Smooth muscle cell (in vitro differentiated cells): ENCODE measurements around the gene MGST2. TPM values are rescaled to one million over a fixed set of nuclear protein-coding genes. Genes with fewer than 3 reads are reported as not detected.

Experiments
- DNase-seq: peaks from one replicate; lab custom pipeline; 2025; ENCODE audit not compliant: unreplicated experiment; lab: John Stamatoyannopoulos, UW
- H2AFZ ChIP-seq: fragments of 200-600 bp; sonication (generic); 2 replicates; pipeline ENCODE4 v1.6.0; 2016; ENCODE audit warnings: antibody characterized with exemption, low read depth, mild to moderate bottlenecking
- H3F3A ChIP-seq: fragments of 200-600 bp; sonication (generic); 2 replicates; pipeline ENCODE4 v1.6.0; 2017; ENCODE audit warnings: antibody characterized with exemption, low read depth
- H3K27ac ChIP-seq: fragments of 200-600 bp; sonication (generic); 2 replicates; pipeline ENCODE4 v1.5.1; 2016; ENCODE audit warnings: low read depth, mild to moderate bottlenecking
- H3K27me3 ChIP-seq: fragments of 200-600 bp; sonication (generic); 2 replicates; pipeline ENCODE4 v1.6.1; 2016; ENCODE audit warnings: low read depth, mild to moderate bottlenecking
- H3K36me3 ChIP-seq: fragments of 200-600 bp; sonication (generic); 2 replicates; pipeline ENCODE4 v1.5.1; 2016; ENCODE audit warnings: low read depth
- H3K4me1 ChIP-seq: fragments of 200-600 bp; sonication (generic); 2 replicates; pipeline ENCODE4 v1.5.1; 2016; ENCODE audit warnings: low read depth
- H3K4me2 ChIP-seq: fragments of 200-600 bp; sonication (generic); 2 replicates; pipeline ENCODE4 v1.6.0; 2016; ENCODE audit warnings: mild to moderate bottlenecking
- H3K4me3 ChIP-seq: fragments of 200-600 bp; sonication (generic); 2 replicates; pipeline ENCODE4 v1.5.1; 2016; ENCODE audit warnings: mild to moderate bottlenecking
- H3K79me2 ChIP-seq: fragments of 200-600 bp; sonication (generic); 2 replicates; pipeline ENCODE4 v1.6.0; 2016; ENCODE audit warnings: low read depth, mild to moderate bottlenecking
- H3K9ac ChIP-seq: fragments of 200-600 bp; sonication (generic); 2 replicates; pipeline ENCODE4 v1.6.0; 2016; ENCODE audit warnings: low read depth
- H3K9me3 ChIP-seq: fragments of 200-600 bp; sonication (generic); replicated peaks from 2 replicates; pipeline ENCODE4 v1.5.1; 2016; ENCODE audit warnings: low read depth
- H4K20me1 ChIP-seq: fragments of 200-600 bp; sonication (generic); 2 replicates; pipeline ENCODE4 v1.6.0; 2016; ENCODE audit warnings: low read depth
- WGBS: methylation state at CpG from one replicate; pipeline ENCODE4 v1.1.7; 2016; ENCODE audit warnings: low lambda C conversion rate; 5-methylcytosine and 5-hydroxymethylcytosine counted together
- polyA plus RNA-seq: library from polyadenylated mRNA; unstranded; fragments of >200 nt; fragmentation: Nextera tagmentation; extraction: Ambion mirVana; gene quantifications from 2 replicates; pipeline ENCODE4 v1.2.1, GENCODE V29; 2016
- total RNA-seq: library from RNA; depleted of rRNA; stranded (reverse); fragments of >200 nt; gene quantifications from 2 replicates; pipeline ENCODE4 v1.2.3, GENCODE V29; 2014
- TF ChIP-seq, protein P1 (sequence below): fragments of 200-600 bp; sonication (generic); IDR thresholded peaks from 2 replicates; pipeline ENCODE4 v1.5.1; 2017; ENCODE audit warnings: borderline replicate concordance, mild to moderate bottlenecking, antibody characterized with exemption; ENCODE audit not compliant: insufficient read depth, poor library complexity, severe bottlenecking

The MGST2 gene
- total and polyA plus RNA-seq, 2 experiments from 2014 or later: 27.8 to 51.1 TPM

DNA sequence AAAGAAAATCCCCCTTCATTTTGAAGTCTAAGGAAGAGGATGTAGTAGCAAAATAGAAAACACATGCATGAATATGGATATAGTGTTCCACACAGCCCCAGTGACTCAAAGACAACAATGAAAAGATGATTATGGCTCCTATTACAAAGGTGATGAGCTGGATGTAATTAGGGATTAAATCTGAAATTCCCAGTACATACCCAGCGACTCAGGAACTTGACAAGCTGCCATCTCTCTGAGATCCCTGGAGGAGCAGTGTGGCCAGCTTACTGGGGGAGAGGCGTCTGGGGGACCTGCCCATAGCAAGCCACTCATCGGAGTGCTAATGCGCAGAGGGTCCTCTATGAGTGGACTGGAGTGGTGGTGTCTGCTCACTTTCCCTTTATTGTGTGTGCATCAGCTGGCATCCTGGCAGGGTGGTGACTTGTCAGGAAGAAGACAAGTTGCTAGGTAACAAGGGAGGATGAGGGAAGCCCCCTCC, 42.7 kb upstream of the MGST2 start:
- Histone ChIP-seq H3K79me2 (no peaks in the 10 kb centered on the region), H3K4me2 (no peak overlapping the region), H4K20me1 (no peaks in the 10 kb centered on the region), H3F3A (no peaks in the 10 kb centered on the region), H3K9me3 (no peaks in the 10 kb centered on the region), H3K36me3 (no peaks in the 10 kb centered on the region), H3K27ac (no peak overlapping the region), H3K27me3 (no peaks in the 10 kb centered on the region), H3K9ac (no peak overlapping the region), H3K4me1 (peaks cover 18% of the 10 kb centered on the region), H3K4me3 (no peak overlapping the region), H2AFZ (no peak overlapping the region)
- WGBS: 87% methylated on average over 3 of the region's 4 CpGs
- TF ChIP-seq, protein P1, sequence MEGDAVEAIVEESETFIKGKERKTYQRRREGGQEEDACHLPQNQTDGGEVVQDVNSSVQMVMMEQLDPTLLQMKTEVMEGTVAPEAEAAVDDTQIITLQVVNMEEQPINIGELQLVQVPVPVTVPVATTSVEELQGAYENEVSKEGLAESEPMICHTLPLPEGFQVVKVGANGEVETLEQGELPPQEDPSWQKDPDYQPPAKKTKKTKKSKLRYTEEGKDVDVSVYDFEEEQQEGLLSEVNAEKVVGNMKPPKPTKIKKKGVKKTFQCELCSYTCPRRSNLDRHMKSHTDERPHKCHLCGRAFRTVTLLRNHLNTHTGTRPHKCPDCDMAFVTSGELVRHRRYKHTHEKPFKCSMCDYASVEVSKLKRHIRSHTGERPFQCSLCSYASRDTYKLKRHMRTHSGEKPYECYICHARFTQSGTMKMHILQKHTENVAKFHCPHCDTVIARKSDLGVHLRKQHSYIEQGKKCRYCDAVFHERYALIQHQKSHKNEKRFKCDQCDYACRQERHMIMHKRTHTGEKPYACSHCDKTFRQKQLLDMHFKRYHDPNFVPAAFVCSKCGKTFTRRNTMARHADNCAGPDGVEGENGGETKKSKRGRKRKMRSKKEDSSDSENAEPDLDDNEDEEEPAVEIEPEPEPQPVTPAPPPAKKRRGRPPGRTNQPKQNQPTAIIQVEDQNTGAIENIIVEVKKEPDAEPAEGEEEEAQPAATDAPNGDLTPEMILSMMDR: no peak
- no peak for DNase-seq

DNA sequence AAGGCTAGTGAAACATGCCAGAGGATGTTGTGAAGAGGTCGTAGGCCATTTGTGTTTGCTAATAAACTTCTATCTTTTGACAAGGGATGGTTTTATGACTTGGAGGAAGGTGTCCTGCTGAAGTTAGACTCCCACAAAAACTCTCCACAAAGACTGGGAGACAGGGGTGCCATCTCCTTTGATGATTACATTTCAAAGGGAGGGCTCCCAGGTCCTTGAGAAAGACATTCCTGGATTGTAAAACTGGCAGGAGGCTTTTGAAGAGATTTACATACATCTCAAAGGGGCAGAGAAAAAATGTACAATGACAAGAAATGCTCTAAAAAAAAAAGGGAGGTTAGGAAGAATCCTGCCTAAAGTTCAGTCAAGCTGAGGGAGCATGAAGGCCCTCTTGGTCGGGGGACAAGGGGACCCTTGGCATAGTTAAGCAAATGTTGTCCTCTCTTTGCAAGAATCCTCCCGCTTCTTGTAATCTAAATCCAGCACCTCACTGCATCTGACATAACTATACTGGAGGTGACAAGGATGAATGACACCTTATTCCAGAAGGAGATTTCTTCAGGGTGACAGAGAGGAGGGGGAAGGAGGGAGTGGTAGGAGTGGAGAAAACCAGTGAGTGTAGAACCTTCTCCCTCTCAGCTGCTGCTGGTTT, 41.1 kb upstream of the MGST2 start:
- Histone ChIP-seq H3K9ac (no peak overlapping the region), H3K9me3 (no peaks in the 10 kb centered on the region), H3K79me2 (no peaks in the 10 kb centered on the region), H3K27me3 (no peaks in the 10 kb centered on the region), H3K36me3 (no peaks in the 10 kb centered on the region), H3K27ac (no peak overlapping the region), H3F3A (no peaks in the 10 kb centered on the region), H3K4me2 (no peak overlapping the region), H2AFZ (no peak overlapping the region), H3K4me1 (peaks cover 27% of the 10 kb centered on the region), H4K20me1 (no peaks in the 10 kb centered on the region), H3K4me3 (no peak overlapping the region)
- TF ChIP-seq, protein P1: no peak
- no peak for DNase-seq
- 32% methylated on average over 3 of the region's 3 CpGs for WGBS

DNA sequence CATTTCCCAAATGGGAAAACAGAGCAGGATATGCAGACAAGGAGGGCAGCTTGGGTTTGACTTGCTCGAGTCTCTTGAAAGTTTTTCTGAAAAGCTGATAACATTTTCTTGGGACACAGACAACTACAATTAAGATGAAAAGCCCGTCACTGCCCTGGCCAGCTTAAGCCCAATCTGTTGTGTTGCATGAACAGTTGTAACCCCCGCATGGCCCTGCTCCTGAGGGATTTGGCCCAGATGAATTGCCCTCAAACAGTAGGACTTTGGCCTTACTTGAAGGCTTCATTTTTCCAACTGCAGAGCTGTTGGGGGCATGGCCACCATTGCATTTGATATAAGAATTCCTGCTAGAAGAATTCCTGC, 40.5 kb upstream of the MGST2 start:
- Histone ChIP-seq H3K79me2 (no peaks in the 10 kb centered on the region), H3F3A (no peaks in the 10 kb centered on the region), H3K27me3 (no peaks in the 10 kb centered on the region), H3K9me3 (no peaks in the 10 kb centered on the region), H3K4me2 (no peak overlapping the region), H2AFZ (no peak overlapping the region), H3K36me3 (no peaks in the 10 kb centered on the region), H3K27ac (no peak overlapping the region), H4K20me1 (no peaks in the 10 kb centered on the region), H3K4me3 (no peak overlapping the region), H3K9ac (no peak overlapping the region), H3K4me1 (peaks cover 27% of the 10 kb centered on the region)
- TF ChIP-seq, protein P1: no peak
- no peak for DNase-seq
- 31% methylated on average over 3 of the region's 3 CpGs for WGBS

DNA sequence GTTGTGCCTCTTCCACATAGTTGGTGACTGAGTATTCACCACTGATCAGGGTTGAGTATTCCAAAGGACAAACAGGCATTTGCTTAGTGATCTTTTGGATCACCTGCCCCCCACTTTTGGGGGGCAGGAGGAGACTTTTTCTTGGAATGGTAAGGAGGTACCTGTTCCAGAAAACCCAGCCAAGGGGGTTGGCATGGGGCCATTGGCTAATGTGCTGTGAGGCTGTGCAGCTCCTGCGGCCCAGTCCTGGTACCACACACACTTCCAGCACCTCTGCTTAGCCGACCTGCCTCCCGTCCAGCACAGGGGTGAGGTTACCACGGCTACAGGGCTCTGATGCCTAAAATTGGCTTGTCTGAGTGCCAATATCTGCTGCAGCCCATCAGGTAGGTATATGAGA, 40.1 kb upstream of the MGST2 start:
- TF ChIP-seq, protein P1: no peak
- Histone ChIP-seq H3K36me3 (no peaks in the 10 kb centered on the region), H3K9me3 (no peaks in the 10 kb centered on the region), H3F3A (no peaks in the 10 kb centered on the region), H3K9ac (no peak overlapping the region), H3K4me3 (no peak overlapping the region), H4K20me1 (no peaks in the 10 kb centered on the region), H3K4me2 (no peak overlapping the region), H3K4me1 (peaks cover 27% of the 10 kb centered on the region), H3K27ac (no peak overlapping the region), H3K79me2 (no peaks in the 10 kb centered on the region), H2AFZ (no peak overlapping the region), H3K27me3 (no peaks in the 10 kb centered on the region)
- no peak for DNase-seq
- 90% methylated on average over 4 of the region's 4 CpGs for WGBS
